Hindlimb muscle (tissue), 1 donor: Measurements from ENCODE around the gene KLK5. TPM values are rescaled to one million over a fixed set of nuclear protein-coding genes. Genes with fewer than 3 reads are reported as not detected.

Source experiments
- polyA plus RNA-seq: library from polyadenylated mRNA; unstranded; fragments of 120-200 nt; gene quantifications from one replicate; pipeline ENCODE4 v1.2.1, GENCODE V29; 2013; ENCODE audit not compliant: insufficient read length

Gene KLK5
- polyA plus RNA-seq, 1 donor: not detected

Other genes starting within 250 kb of the KLK5 start
- gene SHANK1, start 233.2 kb downstream of the KLK5 start, polyA plus RNA-seq: 38.7 TPM
- 21.5 TPM for gene CLEC11A, start 229.7 kb downstream of the KLK5 start, polyA plus RNA-seq
- gene GPR32, start 182.6 kb downstream of the KLK5 start, polyA plus RNA-seq: not detected
- gene ACP4, start 162.6 kb downstream of the KLK5 start, polyA plus RNA-seq: 0.14 TPM
- 0.27 TPM for gene KLK1, start 129.3 kb downstream of the KLK5 start, polyA plus RNA-seq
- not detected for gene KLK15, start 119.5 kb downstream of the KLK5 start, polyA plus RNA-seq
- not detected for gene KLK3, start 98.1 kb downstream of the KLK5 start, polyA plus RNA-seq
- not detected for gene KLK2, start 79.6 kb downstream of the KLK5 start, polyA plus RNA-seq
- not detected for gene KLK4, start 41.6 kb downstream of the KLK5 start, polyA plus RNA-seq
- gene KLK6, start 16.6 kb upstream of the KLK5 start, polyA plus RNA-seq: not detected
- not detected for gene KLK7, start 30.9 kb upstream of the KLK5 start, polyA plus RNA-seq
- not detected for gene KLK8, start 48.6 kb upstream of the KLK5 start, polyA plus RNA-seq
- not detected for gene KLK10, start 66.7 kb upstream of the KLK5 start, polyA plus RNA-seq
- 0.72 TPM for gene KLK11, start 73.6 kb upstream of the KLK5 start, polyA plus RNA-seq
- not detected for gene KLK12, start 82.0 kb upstream of the KLK5 start, polyA plus RNA-seq
- gene KLK13, start 112.1 kb upstream of the KLK5 start, polyA plus RNA-seq: not detected
- not detected for gene KLK14, start 129.8 kb upstream of the KLK5 start, polyA plus RNA-seq
- 4.2 TPM for gene CTU1, start 155.4 kb upstream of the KLK5 start, polyA plus RNA-seq
- 1.1 TPM for gene SIGLEC9, start 171.9 kb upstream of the KLK5 start, polyA plus RNA-seq
- 0.76 TPM for gene SIGLEC7, start 189.3 kb upstream of the KLK5 start, polyA plus RNA-seq